ENCODE measurements around the gene KDM5A. TPM values are rescaled to one million over a fixed set of nuclear protein-coding genes. Genes with fewer than 3 reads are reported as not detected.

Gene KDM5A
- polyA plus RNA-seq, 1 donor (not counting 4 experiments of a cell fraction or from before 2014, with no cell fraction given) = 14.5 TPM

GRCh38 chr12:238116-238515 is 151.0 kb downstream of the KDM5A start:
- Histone ChIP-seq H3K4me1 (ENCODE audit: control insufficient read depth, extremely low read depth, insufficient read depth, low read length) (no peaks in the 10 kb centered on the region), H3K79me2 (ENCODE audit: control insufficient read depth, insufficient read depth, low read length) (no peaks in the 10 kb centered on the region), H3K27ac (ENCODE audit: control insufficient read depth, insufficient read depth, low read length) (no peak overlapping the region), H3K27me3 (ENCODE audit: control insufficient read depth, extremely low read depth, insufficient read depth, low read length) (no peaks in the 10 kb centered on the region), H3K4me3 (ENCODE audit: control insufficient read depth in 2 of 3, extremely low read depth in 1 of 3, insufficient read depth in 2 of 3, low read depth in 1 of 3, low read length in 3 of 3) (no peak overlapping the region), H3K9me3 (ENCODE audit: control insufficient read depth, low read depth, low read length) (no peaks in the 10 kb centered on the region), H3K9ac (ENCODE audit: control insufficient read depth, extremely low read depth, insufficient read depth, low read length) (no peak overlapping the region), H3K36me3 (ENCODE audit: control insufficient read depth in 2 of 2, extremely low read depth in 1 of 2, insufficient read depth in 2 of 2, low read length in 2 of 2) (no peaks in the 10 kb centered on the region), H3K9me1 (ENCODE audit: control insufficient read depth, extremely low read depth, insufficient read depth, low read length) (no peaks in the 10 kb centered on the region), H2AFZ (ENCODE audit: control insufficient read depth, low read length) (no peak overlapping the region), H3K4me2 (ENCODE audit: control insufficient read depth, extremely low read depth, insufficient read depth, low read depth, low read length) (no peak overlapping the region), H4K20me1 (ENCODE audit: control insufficient read depth, extremely low read depth, insufficient read depth, low read length) (no peaks in the 10 kb centered on the region)
- FAIRE-seq = no peak
- TF ChIP-seq CTCF (optimal IDR thresholded peaks at IDR 0.05 in 1 of 3, IDR thresholded peaks at IDR 0.05 in 1 of 3, conservative IDR thresholded peaks at IDR 0.05 in 1 of 3; ENCODE audit: extremely low read depth in 1 of 3, insufficient read depth in 2 of 3, low read length in 3 of 3) (no peak), EZH2 (IDR thresholded peaks at IDR 0.05; ENCODE audit: low read length) (no peak)
- dilution Hi-C loops (cut with MboI; ENCODE audit: extremely low pct_ligation_motif_present, low sequenced_read_pairs) = no loop called here
- no peak for DNase-seq (ENCODE audit: low read depth, low spot score)

- Histone ChIP-seq H2AFZ (ENCODE audit: control insufficient read depth, low read length) (no peak overlapping the region), H3K9me3 (ENCODE audit: control insufficient read depth, low read depth, low read length) (no peaks in the 10 kb centered on the region), H3K9ac (ENCODE audit: control insufficient read depth, extremely low read depth, insufficient read depth, low read length) (no peak overlapping the region), H3K9me1 (ENCODE audit: control insufficient read depth, extremely low read depth, insufficient read depth, low read length) (no peaks in the 10 kb centered on the region), H3K36me3 (ENCODE audit: control insufficient read depth in 2 of 2, extremely low read depth in 1 of 2, insufficient read depth in 2 of 2, low read length in 2 of 2) (no peaks in the 10 kb centered on the region), H3K4me1 (ENCODE audit: control insufficient read depth, extremely low read depth, insufficient read depth, low read length) (no peaks in the 10 kb centered on the region), H4K20me1 (ENCODE audit: control insufficient read depth, extremely low read depth, insufficient read depth, low read length) (no peaks in the 10 kb centered on the region), H3K4me3 (ENCODE audit: control insufficient read depth in 2 of 3, extremely low read depth in 1 of 3, insufficient read depth in 2 of 3, low read depth in 1 of 3, low read length in 3 of 3) (no peak overlapping the region), H3K27ac (ENCODE audit: control insufficient read depth, insufficient read depth, low read length) (no peak overlapping the region), H3K79me2 (ENCODE audit: control insufficient read depth, insufficient read depth, low read length) (no peaks in the 10 kb centered on the region), H3K27me3 (ENCODE audit: control insufficient read depth, extremely low read depth, insufficient read depth, low read length) (no peaks in the 10 kb centered on the region), H3K4me2 (ENCODE audit: control insufficient read depth, extremely low read depth, insufficient read depth, low read depth, low read length) (no peak overlapping the region)
- dilution Hi-C loops (cut with MboI; ENCODE audit: extremely low pct_ligation_motif_present, low sequenced_read_pairs) = no loop called here
- FAIRE-seq = no peak
- TF ChIP-seq CTCF (optimal IDR thresholded peaks at IDR 0.05 in 1 of 3, IDR thresholded peaks at IDR 0.05 in 1 of 3, conservative IDR thresholded peaks at IDR 0.05 in 1 of 3; ENCODE audit: extremely low read depth in 1 of 3, insufficient read depth in 2 of 3, low read length in 3 of 3) = no peak
- TF ChIP-seq EZH2 (IDR thresholded peaks at IDR 0.05; ENCODE audit: low read length) = no peak
- DNase-seq (ENCODE audit: low read depth, low spot score) = no peak
Observed at GRCh38 chr12:237026-237815, 151.9 kb downstream of the KDM5A start.

Data from keratinocyte (primary cell).